HepG2 (cell line): ENCODE data around the gene NME2. TPM values are rescaled to one million over a fixed set of nuclear protein-coding genes. Genes with fewer than 3 reads are reported as not detected.
A peak's percentile ranks its signal among the peaks of the same experiment; 100 is the strongest.

ENCODE experiments used
- CHD2 ChIP-seq: IDR thresholded peaks from 2 replicates; pipeline ENCODE4 v1.6.1; 2011; ENCODE audit warnings: low read depth, low read length, improper control_type of control experiment
- EP300 ChIP-seq, 3 experiments: sonication (generic) in 1 of 3; formaldehyde crosslinking in 1 of 3; IDR thresholded peaks; 2 replicates each; pipeline versions ENCODE4 v1.5.1 to v1.6.1; 2011 to 2020; ENCODE audit warnings: low read depth in 2 of 3, low read length in 2 of 3, borderline replicate concordance in 1 of 3, improper control_type of control experiment in 1 of 3, mild to moderate bottlenecking in 1 of 3, missing genetic modification reagents in 1 of 3, moderate library complexity in 1 of 3
- FOXP1 ChIP-seq, 2 experiments: fragments of 450-650 bp in 1 of 2; IDR thresholded peaks; 2 replicates each; pipeline ENCODE4 v1.6.1; 2017 to 2018; ENCODE audit warnings: antibody characterized with exemption in 1 of 2
- JUND ChIP-seq: sonication (generic); formaldehyde crosslinking; IDR thresholded peaks from 2 replicates; pipeline ENCODE4 v1.8.0; 2022; ENCODE audit warnings: mild to moderate bottlenecking, missing genetic modification reagents
- NCOR1 ChIP-seq: fragments of 200-600 bp; sonication (generic); IDR thresholded peaks from 2 replicates; pipeline ENCODE4 v1.7.0; 2017; ENCODE audit warnings: antibody characterized with exemption, low read length, borderline replicate concordance
- POLR2AphosphoS2 ChIP-seq: IDR thresholded peaks from 2 replicates; pipeline ENCODE4 v1.6.1; 2011; ENCODE audit warnings: low read depth, low read length, improper control_type of control experiment
- RBM39 ChIP-seq: fragments of 200-400 bp; formaldehyde crosslinking; IDR thresholded peaks from one replicate; pipeline ENCODE4 v1.6.1; 2018; ENCODE audit warnings: antibody characterized with exemption, mild to moderate bottlenecking, low read depth, low read length; ENCODE audit not compliant: poor library complexity, severe bottlenecking
- SMC3 ChIP-seq: IDR thresholded peaks from 2 replicates; pipeline ENCODE4 v1.6.1; 2011; ENCODE audit warnings: low read length, improper control_type of control experiment
- TCF7L2 ChIP-seq: IDR thresholded peaks from 2 replicates; pipeline ENCODE4 v1.6.1; 2011; ENCODE audit warnings: mild to moderate bottlenecking, low read depth, low read length, moderate library complexity
- ZNF224 ChIP-seq: sonication (generic); formaldehyde crosslinking; IDR thresholded peaks from 2 replicates; pipeline ENCODE4 v1.5.0; 2020; ENCODE audit warnings: mild to moderate bottlenecking, missing genetic modification reagents
- ZNF251 ChIP-seq: sonication (generic); formaldehyde crosslinking; IDR thresholded peaks from 2 replicates; pipeline ENCODE4 v1.9.0; 2021; ENCODE audit warnings: mild to moderate bottlenecking, missing genetic modification reagents
- ZNF292 ChIP-seq: sonication (generic); formaldehyde crosslinking; IDR thresholded peaks from 2 replicates; pipeline ENCODE4 v1.8.1; 2022; ENCODE audit warnings: mild to moderate bottlenecking, low read depth, missing genetic modification reagents, borderline replicate concordance
- ZNF562 ChIP-seq: sonication (generic); formaldehyde crosslinking; IDR thresholded peaks from 2 replicates; pipeline ENCODE4 v1.8.0; 2022; ENCODE audit warnings: missing genetic modification reagents, borderline replicate concordance
- ZNF567 ChIP-seq: sonication (generic); formaldehyde crosslinking; IDR thresholded peaks from 2 replicates; pipeline ENCODE4 v1.8.1; 2023; ENCODE audit warnings: mild to moderate bottlenecking, missing genetic modification reagents, borderline replicate concordance
- ZNF616 ChIP-seq: sonication (generic); formaldehyde crosslinking; IDR thresholded peaks from 2 replicates; pipeline ENCODE4 v1.5.0; 2020; ENCODE audit warnings: low read depth, mild to moderate bottlenecking, missing genetic modification reagents
- ZNF703 ChIP-seq: sonication (generic); formaldehyde crosslinking; IDR thresholded peaks from 2 replicates; pipeline ENCODE4 v1.5.1; 2020; ENCODE audit warnings: missing genetic modification reagents, mild to moderate bottlenecking, moderate library complexity, borderline replicate concordance
- ZZZ3 ChIP-seq: sonication (generic); formaldehyde crosslinking; IDR thresholded peaks from 2 replicates; pipeline ENCODE4 v1.4.0; 2020; ENCODE audit warnings: missing genetic modification reagents, mild to moderate bottlenecking, borderline replicate concordance
- polyA plus RNA-seq, 8 experiments: library from polyadenylated mRNA; depleted of rRNA in 3 of 8; stranded (reverse) in 7 of 8; unstranded in 1 of 8; fragments of >200 nt; fragmentation: Illumina TruSeq in 4 of 8; extraction: Trizol in 4 of 8; gene quantifications; 2 replicates each; pipeline versions ENCODE4 v1.2.1 to v1.2.3, GENCODE V29; 2011 to 2016; ENCODE audit warnings: low read depth in 4 of 8, missing spikeins in 1 of 8, mixed read lengths in 1 of 8; ENCODE audit not compliant: insufficient read depth in 1 of 8
- total RNA-seq, 5 experiments: library from RNA; depleted of rRNA; stranded (reverse); fragments of >200 nt; fragmentation: Illumina TruSeq; extraction: Trizol; gene quantifications; 2 replicates each; pipeline ENCODE4 v1.2.3, GENCODE V29; 2016; ENCODE audit warnings: low read depth in 1 of 5
- TF ChIP-seq, protein P1 (sequence below): sonication (generic); formaldehyde crosslinking; IDR thresholded peaks from 2 replicates; pipeline ENCODE4 v1.5.1; 2020; ENCODE audit warnings: mild to moderate bottlenecking, missing genetic modification reagents
- TF ChIP-seq, protein P2 (sequence below): sonication (generic); formaldehyde crosslinking; IDR thresholded peaks from 2 replicates; pipeline ENCODE4 v1.5.1; 2020; ENCODE audit warnings: mild to moderate bottlenecking, missing genetic modification reagents, moderate library complexity

The NME2 gene
- total and polyA plus RNA-seq, 2 of the 13 experiments (the other 11 are each of a cell fraction or from before 2014, with no cell fraction given) = 790 to 1,213 TPM

DNA sequence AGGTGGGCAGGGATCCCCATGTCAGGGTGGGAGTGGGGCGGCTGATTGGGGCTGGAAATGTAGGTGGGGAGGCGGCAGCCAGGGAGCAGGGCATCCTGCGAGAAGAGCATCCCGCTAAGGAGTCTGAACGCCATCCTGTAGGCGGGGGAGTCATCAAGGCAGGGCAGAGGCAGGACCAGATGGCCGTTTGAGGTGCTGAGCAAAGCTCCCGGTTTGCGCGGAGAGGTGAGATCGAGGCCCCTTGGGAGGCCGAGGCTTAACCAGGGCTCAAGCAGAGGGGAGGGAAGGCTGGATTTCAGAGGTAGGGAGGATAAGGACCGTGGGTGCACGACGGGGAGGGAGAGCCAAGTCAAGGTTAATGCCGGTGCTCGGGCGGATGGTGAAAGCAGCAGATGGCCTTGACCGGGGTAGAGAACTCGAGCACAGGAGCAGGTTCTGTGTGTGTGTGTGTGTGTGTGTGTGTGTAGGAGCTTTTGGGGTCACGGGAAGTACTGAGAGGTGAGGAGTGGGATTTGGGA is 472 bp upstream of the NME2 start (continued):
- no peak for TF ChIP-seq SMC3
- TF ChIP-seq TCF7L2 = no peak
- TF ChIP-seq ZNF703 (CRISPR knock-in tag) = no peak
- TF ChIP-seq, protein P1, sequence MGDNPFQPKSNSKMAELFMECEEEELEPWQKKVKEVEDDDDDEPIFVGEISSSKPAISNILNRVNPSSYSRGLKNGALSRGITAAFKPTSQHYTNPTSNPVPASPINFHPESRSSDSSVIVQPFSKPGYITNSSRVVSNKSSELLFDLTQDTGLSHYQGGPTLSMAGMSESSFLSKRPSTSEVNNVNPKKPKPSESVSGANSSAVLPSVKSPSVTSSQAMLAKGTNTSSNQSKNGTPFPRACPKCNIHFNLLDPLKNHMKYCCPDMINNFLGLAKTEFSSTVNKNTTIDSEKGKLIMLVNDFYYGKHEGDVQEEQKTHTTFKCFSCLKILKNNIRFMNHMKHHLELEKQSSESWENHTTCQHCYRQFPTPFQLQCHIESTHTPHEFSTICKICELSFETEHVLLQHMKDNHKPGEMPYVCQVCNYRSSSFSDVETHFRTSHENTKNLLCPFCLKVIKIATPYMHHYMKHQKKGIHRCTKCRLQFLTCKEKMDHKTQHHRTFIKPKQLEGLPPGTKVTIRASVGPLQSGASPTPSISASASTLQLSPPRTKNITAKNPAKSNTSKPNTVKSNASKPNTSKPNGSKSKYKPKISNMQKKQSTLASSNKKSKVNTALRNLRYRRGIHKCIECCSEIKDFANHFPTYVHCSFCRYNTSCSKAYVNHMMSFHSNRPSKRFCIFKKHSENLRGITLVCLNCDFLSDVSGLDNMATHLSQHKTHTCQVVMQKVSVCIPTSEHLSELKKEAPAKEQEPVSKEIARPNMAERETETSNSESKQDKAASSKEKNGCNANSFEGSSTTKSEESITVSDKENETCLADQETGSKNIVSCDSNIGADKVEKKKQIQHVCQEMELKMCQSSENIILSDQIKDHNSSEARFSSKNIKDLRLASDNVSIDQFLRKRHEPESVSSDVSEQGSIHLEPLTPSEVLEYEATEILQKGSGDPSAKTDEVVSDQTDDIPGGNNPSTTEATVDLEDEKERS (CRISPR knock-in tag) = no peak
- TF ChIP-seq RBM39 = no peak
- TF ChIP-seq FOXP1 (IDR thresholded peaks at IDR 0.05) = 0 out of 2 replicates have a peak, but pooled peaks have one; percentile 42
- TF ChIP-seq FOXP1 (CRISPR knock-in tag; IDR thresholded peaks at IDR 0.05) = no peak
- TF ChIP-seq NCOR1 = peak; percentile 16; the same call in 1 of the 2 replicates
- no peak for TF ChIP-seq ZNF251
- TF ChIP-seq, protein P2, sequence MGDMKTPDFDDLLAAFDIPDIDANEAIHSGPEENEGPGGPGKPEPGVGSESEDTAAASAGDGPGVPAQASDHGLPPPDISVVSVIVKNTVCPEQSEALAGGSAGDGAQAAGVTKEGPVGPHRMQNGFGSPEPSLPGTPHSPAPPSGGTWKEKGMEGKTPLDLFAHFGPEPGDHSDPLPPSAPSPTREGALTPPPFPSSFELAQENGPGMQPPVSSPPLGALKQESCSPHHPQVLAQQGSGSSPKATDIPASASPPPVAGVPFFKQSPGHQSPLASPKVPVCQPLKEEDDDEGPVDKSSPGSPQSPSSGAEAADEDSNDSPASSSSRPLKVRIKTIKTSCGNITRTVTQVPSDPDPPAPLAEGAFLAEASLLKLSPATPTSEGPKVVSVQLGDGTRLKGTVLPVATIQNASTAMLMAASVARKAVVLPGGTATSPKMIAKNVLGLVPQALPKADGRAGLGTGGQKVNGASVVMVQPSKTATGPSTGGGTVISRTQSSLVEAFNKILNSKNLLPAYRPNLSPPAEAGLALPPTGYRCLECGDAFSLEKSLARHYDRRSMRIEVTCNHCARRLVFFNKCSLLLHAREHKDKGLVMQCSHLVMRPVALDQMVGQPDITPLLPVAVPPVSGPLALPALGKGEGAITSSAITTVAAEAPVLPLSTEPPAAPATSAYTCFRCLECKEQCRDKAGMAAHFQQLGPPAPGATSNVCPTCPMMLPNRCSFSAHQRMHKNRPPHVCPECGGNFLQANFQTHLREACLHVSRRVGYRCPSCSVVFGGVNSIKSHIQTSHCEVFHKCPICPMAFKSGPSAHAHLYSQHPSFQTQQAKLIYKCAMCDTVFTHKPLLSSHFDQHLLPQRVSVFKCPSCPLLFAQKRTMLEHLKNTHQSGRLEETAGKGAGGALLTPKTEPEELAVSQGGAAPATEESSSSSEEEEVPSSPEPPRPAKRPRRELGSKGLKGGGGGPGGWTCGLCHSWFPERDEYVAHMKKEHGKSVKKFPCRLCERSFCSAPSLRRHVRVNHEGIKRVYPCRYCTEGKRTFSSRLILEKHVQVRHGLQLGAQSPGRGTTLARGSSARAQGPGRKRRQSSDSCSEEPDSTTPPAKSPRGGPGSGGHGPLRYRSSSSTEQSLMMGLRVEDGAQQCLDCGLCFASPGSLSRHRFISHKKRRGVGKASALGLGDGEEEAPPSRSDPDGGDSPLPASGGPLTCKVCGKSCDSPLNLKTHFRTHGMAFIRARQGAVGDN = peak; percentile 70
- TF ChIP-seq EP300 (IDR thresholded peaks at IDR 0.05; ENCODE audit: low read depth in 2 of 2, low read length in 2 of 2) = 0 out of 4 replicates have a peak, but pooled peaks of 1 of the 2 experiments have one; percentile 20
- TF ChIP-seq EP300 (CRISPR knock-in tag; IDR thresholded peaks at IDR 0.05; ENCODE audit: borderline replicate concordance) = peak; percentile 34; the same call in 1 of the 2 replicates
- TF ChIP-seq ZNF616 (CRISPR knock-in tag) = no peak
- peak; percentile 79; the same call in 1 of the 2 replicates for TF ChIP-seq ZNF224 (CRISPR knock-in tag)
- no peak for TF ChIP-seq CHD2
- TF ChIP-seq POLR2AphosphoS2 = no peak
- TF ChIP-seq JUND = no peak
- TF ChIP-seq ZNF562 (CRISPR knock-in tag) = no peak
- no peak for TF ChIP-seq ZNF567 (CRISPR knock-in tag)
- peak; percentile 31; the same call in 1 of the 2 replicates for TF ChIP-seq ZNF292 (CRISPR knock-in tag)
- TF ChIP-seq ZZZ3 (CRISPR knock-in tag) = no peak
